ENCODE measurements around the gene SYNPR.

Gene SYNPR

DNA sequence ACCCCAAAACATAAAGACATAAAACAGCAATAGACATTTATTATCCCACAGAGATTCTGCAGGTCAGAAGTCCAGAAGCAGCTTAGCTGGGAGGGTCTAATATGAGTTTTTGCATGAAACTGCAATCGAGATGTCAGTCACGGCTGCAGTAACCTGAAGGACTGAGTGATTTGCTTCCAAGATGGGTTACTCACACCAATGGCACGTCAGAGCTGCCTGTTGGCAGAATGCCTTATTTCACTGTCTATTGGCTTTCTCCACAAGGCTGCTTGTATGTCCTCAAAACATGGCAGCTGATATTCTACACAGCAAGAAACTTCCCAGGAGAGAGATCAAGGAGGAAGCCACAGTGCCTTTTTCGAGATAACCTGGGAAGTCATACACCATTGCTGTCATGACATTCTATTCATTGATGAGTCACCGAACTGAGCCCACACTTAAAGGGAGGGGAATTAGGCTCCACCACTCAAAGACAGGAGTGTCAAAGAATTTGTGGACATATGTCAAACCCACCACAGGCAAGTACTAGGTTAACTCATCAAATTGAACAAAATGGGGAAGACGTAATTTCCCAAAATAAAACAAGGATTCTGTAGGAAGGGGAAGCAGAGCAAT, 122.2 kb downstream of the SYNPR start:
- TF ChIP-seq EZH2 (IDR thresholded peaks at IDR 0.05; ENCODE audit: borderline replicate concordance, low read length), result no peak
- TF ChIP-seq, protein P1, sequence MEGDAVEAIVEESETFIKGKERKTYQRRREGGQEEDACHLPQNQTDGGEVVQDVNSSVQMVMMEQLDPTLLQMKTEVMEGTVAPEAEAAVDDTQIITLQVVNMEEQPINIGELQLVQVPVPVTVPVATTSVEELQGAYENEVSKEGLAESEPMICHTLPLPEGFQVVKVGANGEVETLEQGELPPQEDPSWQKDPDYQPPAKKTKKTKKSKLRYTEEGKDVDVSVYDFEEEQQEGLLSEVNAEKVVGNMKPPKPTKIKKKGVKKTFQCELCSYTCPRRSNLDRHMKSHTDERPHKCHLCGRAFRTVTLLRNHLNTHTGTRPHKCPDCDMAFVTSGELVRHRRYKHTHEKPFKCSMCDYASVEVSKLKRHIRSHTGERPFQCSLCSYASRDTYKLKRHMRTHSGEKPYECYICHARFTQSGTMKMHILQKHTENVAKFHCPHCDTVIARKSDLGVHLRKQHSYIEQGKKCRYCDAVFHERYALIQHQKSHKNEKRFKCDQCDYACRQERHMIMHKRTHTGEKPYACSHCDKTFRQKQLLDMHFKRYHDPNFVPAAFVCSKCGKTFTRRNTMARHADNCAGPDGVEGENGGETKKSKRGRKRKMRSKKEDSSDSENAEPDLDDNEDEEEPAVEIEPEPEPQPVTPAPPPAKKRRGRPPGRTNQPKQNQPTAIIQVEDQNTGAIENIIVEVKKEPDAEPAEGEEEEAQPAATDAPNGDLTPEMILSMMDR (IDR thresholded peaks at IDR 0.05; ENCODE audit: low read length), result no peak
- Histone ChIP-seq H3K36me3 (ENCODE audit: insufficient read depth, low read length) (no peaks in the 10 kb centered on the region), H3K4me2 (ENCODE audit: low read length) (no peak overlapping the region)

DNA sequence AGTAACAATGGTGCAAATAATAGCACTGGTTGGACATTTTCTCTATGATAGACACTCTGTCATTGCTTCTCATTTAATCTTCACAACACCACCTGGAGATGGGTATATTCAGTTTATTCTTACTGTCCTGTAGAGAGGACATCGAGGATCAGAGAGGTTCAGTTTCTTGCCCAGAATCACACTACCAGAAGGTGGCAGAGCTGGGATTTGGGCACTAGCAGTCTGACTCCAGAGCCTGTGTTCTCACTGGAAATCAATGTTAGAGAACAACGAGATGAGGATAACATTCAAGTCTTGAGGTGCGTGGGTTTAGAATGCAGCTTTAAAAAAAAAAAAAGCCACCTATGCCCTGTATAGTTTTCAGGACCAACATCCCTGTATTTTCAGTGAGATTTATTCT, 127.8 kb downstream of the SYNPR start:
- Histone ChIP-seq H3K27ac (ENCODE audit: low read depth, low read length, poor library complexity, severe bottlenecking) (no peak overlapping the region), H2AFZ (ENCODE audit: low read length) (no peak overlapping the region), H4K20me1 (ENCODE audit: insufficient read depth, low read length) (no peaks in the 10 kb centered on the region), H3K27me3 (ENCODE audit: insufficient read depth, low read length) (no peaks in the 10 kb centered on the region), H3K9me3 (ENCODE audit: low read length) (no peaks in the 10 kb centered on the region), H3K4me3 (ENCODE audit: low read depth, low read length, poor library complexity, severe bottlenecking) (no peak overlapping the region), H3K9ac (ENCODE audit: low read length) (no peak overlapping the region), H3K79me2 (ENCODE audit: insufficient read depth, low read length) (no peaks in the 10 kb centered on the region), H3K4me2 (ENCODE audit: low read length) (no peak overlapping the region), H3K9me2 (ENCODE audit: low read depth, low read length) (no peaks in the 10 kb centered on the region), H3K4me1 (ENCODE audit: insufficient read depth, low read length, severe bottlenecking) (no peaks in the 10 kb centered on the region), H3F3A (ENCODE audit: insufficient read depth, low read length) (no peaks in the 10 kb centered on the region), H3K36me3 (ENCODE audit: insufficient read depth, low read length) (no peaks in the 10 kb centered on the region)
- TF ChIP-seq, protein P1 (IDR thresholded peaks at IDR 0.05; ENCODE audit: low read length), result no peak
- TF ChIP-seq EZH2 (IDR thresholded peaks at IDR 0.05; ENCODE audit: borderline replicate concordance, low read length), result no peak

More for the DNA sequence above, 122.2 kb downstream of the SYNPR start:
- H3K27me3 ChIP-seq (ENCODE audit: insufficient read depth, low read length), result no peaks in the 10 kb centered on the region
- H4K20me1 ChIP-seq (ENCODE audit: insufficient read depth, low read length), result no peaks in the 10 kb centered on the region
- no peak overlapping the region for H2AFZ ChIP-seq (ENCODE audit: low read length)
- H3K79me2 ChIP-seq (ENCODE audit: insufficient read depth, low read length), result no peaks in the 10 kb centered on the region
- H3K9me3 ChIP-seq (ENCODE audit: low read length), result no peaks in the 10 kb centered on the region
- no peak overlapping the region for H3K4me3 ChIP-seq (ENCODE audit: low read depth, low read length, poor library complexity, severe bottlenecking)
- H3K4me1 ChIP-seq (ENCODE audit: insufficient read depth, low read length, severe bottlenecking), result no peaks in the 10 kb centered on the region
- no peaks in the 10 kb centered on the region for H3K9me2 ChIP-seq (ENCODE audit: low read depth, low read length)
- no peaks in the 10 kb centered on the region for H3F3A ChIP-seq (ENCODE audit: insufficient read depth, low read length)
- no peak overlapping the region for H3K27ac ChIP-seq (ENCODE audit: low read depth, low read length, poor library complexity, severe bottlenecking)
- H3K9ac ChIP-seq (ENCODE audit: low read length), result no peak overlapping the region

DNA sequence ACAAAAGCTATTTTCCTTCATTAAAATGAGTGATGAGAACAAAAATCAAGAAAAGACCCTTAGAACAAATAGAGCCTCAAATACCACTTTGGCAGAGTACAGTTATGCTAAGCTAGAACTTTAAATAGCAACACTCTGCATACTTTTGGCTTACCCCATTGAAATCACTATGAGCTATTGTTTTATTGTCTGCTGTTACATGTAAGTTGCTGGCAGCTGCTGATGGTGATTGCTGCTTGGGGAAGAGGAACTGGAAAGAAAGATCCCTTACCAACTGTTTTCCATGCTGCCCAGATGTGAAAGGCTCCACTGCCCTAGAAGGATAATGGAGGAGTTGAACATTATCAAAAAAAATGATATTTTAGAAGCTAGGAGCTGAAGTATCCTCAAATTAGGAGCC, 135.4 kb downstream of the SYNPR start:
- Histone ChIP-seq H3K9ac (ENCODE audit: low read length) (no peak overlapping the region), H3K27me3 (ENCODE audit: insufficient read depth, low read length) (no peaks in the 10 kb centered on the region), H3K9me2 (ENCODE audit: low read depth, low read length) (no peaks in the 10 kb centered on the region)

More for the DNA sequence above, 135.4 kb downstream of the SYNPR start:
- TF ChIP-seq, protein P1 (IDR thresholded peaks at IDR 0.05; ENCODE audit: low read length), result no peak
- no peak for TF ChIP-seq EZH2 (IDR thresholded peaks at IDR 0.05; ENCODE audit: borderline replicate concordance, low read length)
- no peak overlapping the region for H3K4me3 ChIP-seq (ENCODE audit: low read depth, low read length, poor library complexity, severe bottlenecking)
- no peak overlapping the region for H2AFZ ChIP-seq (ENCODE audit: low read length)
- H3K79me2 ChIP-seq (ENCODE audit: insufficient read depth, low read length), result no peaks in the 10 kb centered on the region
- H3K36me3 ChIP-seq (ENCODE audit: insufficient read depth, low read length), result no peaks in the 10 kb centered on the region
- H3K9me3 ChIP-seq (ENCODE audit: low read length), result no peaks in the 10 kb centered on the region
- H3K4me1 ChIP-seq (ENCODE audit: insufficient read depth, low read length, severe bottlenecking), result no peaks in the 10 kb centered on the region
- H3K4me2 ChIP-seq (ENCODE audit: low read length), result no peak overlapping the region
- no peak overlapping the region for H3K27ac ChIP-seq (ENCODE audit: low read depth, low read length, poor library complexity, severe bottlenecking)
- no peaks in the 10 kb centered on the region for H4K20me1 ChIP-seq (ENCODE audit: insufficient read depth, low read length)
- H3F3A ChIP-seq (ENCODE audit: insufficient read depth, low read length), result no peaks in the 10 kb centered on the region

Measured in OCI-LY1 (cell line).